ENCODE results near the gene ZNF878.

DNA sequence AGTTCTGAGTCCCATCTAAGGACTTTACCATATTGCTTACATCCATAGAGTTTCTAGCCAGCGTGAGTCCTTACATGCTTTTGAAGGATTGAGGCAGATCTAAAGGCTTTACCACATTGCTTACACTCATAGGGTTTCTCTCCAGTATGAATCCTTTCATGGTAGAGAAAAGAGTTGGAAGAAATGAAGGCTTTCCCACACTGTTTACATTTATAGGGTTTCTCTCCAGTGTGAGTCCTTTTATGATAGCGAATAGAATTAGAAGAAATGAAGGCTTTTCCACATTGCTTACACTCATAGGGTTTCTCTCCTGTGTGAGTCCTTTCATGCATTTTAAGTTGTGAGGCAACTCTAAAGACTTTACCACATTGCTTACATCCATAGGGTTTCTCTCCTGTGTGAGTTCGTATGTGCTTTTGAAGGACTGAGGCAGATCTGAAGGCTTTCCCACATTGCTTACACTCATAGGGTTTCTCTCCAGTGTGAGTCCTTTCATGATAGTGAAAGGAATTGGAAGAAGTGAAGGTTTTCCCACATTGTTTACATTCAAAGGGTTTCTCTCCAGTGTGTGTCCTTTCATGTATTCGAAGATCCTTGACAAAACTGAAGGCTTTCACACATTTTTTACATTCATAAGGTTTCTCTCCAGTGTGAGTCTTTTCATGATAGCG, 8.9 kb downstream of the ZNF878 start:
- TF ChIP-seq, protein P1, sequence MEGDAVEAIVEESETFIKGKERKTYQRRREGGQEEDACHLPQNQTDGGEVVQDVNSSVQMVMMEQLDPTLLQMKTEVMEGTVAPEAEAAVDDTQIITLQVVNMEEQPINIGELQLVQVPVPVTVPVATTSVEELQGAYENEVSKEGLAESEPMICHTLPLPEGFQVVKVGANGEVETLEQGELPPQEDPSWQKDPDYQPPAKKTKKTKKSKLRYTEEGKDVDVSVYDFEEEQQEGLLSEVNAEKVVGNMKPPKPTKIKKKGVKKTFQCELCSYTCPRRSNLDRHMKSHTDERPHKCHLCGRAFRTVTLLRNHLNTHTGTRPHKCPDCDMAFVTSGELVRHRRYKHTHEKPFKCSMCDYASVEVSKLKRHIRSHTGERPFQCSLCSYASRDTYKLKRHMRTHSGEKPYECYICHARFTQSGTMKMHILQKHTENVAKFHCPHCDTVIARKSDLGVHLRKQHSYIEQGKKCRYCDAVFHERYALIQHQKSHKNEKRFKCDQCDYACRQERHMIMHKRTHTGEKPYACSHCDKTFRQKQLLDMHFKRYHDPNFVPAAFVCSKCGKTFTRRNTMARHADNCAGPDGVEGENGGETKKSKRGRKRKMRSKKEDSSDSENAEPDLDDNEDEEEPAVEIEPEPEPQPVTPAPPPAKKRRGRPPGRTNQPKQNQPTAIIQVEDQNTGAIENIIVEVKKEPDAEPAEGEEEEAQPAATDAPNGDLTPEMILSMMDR (conservative IDR thresholded peaks at IDR 0.05 in 1 of 2, IDR thresholded peaks at IDR 0.05 in 1 of 2; ENCODE audit: extremely low read depth in 1 of 2, insufficient read depth in 1 of 2, low read depth in 1 of 2, low read length in 2 of 2), result no peak
- TF ChIP-seq EZH2 (IDR thresholded peaks at IDR 0.05; ENCODE audit: borderline replicate concordance, low read length), result no peak

Measured in mammary epithelial cell (primary cell).